GM20431 (cell line): ENCODE measurements around the gene KRTAP5-1.

Experiments used
- in situ Hi-C: fragments of 300-500 bp; cut with MseI, MboI; formaldehyde crosslinking; loops from one replicate; pipeline ENCODE4 v1.15.0; 2020; ENCODE audit warnings: low sequenced_read_pairs; ENCODE audit not compliant: unreplicated experiment

Gene KRTAP5-1

DNA sequence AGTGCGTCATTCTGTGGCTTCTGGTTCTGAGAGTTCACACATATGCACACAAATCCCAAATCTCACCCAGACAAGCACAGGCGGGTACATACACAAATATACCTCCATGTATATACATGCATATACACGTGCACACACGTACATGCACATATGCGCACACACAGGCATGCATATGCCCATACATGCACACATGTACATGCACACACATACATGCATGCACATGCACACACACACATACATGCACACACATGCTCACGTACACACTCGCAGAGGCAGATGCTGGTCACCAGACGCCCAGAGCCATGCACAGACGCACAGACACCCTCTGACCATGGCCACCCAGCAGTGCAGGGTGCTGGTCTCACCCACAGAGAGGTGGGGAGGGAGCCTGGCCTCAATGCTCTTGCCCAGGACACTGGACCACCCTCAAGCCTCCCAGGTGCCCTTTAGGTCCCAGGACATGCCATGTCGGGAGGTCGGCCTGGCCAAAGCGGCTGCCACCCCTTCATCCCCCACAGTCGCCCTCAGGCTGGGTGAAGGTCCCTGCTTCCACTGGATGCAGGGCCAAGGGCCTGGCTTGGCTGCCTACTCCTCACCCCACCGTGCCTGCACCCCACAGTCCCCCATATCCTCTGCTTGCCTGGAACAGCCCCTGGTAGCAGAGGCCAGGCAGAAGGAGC is 22.5 kb downstream of the KRTAP5-1 start:
- in situ Hi-C loops = no loop called here

DNA sequence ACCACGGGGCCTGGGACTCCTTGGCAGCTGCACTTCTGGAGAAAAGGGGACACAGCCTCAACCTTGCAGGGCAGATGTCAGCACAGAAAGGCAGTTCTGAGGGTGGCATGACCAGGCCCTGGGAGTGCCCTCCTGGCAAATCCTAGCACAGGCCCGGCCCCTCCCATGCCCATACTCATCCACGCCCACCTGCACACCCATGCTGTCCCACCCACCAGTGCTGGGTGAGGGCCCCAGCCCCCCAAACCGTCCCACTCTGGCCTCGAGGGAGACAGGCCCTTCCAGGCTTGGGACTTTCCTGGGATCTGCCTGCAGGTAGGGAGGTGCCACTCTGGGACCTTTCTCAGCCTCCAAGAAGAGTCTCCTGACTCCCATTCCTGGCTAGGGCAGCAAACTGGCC is 23.1 kb downstream of the KRTAP5-1 start:
- in situ Hi-C loops = no loop called here

DNA sequence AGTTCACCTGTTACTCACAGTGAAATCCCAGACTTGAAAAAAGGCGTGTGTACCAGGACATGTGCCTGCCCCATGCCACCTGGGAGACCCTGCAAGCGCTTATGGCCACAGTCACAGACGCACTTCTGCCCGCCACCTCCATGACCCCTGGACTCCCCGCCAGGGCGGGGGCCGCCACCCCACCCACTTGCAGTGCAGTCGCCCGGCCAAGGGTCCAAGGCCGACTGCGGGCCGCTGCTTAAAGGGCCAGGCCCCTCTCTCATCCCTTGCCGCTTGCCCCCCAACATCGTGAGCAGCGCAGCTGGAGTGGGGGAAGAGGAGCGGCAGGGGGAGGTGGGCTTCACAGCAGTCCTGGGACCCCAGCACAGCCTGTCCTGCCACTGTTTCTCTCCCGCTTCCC is 23.8 kb downstream of the KRTAP5-1 start:
- in situ Hi-C loops = no loop called here

DNA sequence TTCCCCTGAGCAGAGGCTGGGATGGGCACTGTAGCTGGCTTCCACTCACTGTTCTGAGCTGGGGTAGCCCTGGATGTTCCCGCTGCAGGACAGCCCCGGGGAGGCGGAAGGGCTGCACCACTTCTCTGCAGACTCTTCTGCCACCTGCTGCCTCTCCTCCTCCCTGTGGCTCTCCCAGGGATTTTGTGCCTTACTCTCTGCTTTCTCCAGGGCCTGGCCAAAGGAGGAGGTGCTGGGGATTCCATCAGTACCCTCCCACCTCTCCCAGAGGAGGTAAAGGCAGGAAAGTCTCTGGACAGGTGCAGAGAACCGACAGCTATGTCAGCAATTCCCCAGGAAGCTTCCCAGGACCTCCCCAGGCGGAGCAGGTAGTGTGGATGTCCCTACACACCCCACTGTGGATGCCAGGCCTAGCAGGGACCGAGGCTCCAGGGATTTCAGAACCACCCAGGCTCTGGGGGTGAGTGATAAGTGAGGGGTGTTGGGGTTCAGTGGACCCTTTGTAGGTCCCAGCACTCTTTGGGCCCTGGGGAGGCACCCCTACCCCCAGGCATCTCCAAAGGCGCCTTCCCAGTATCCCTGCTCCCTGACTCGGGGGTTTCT is 24.3 kb downstream of the KRTAP5-1 start:
- in situ Hi-C loops = no loop called here

DNA sequence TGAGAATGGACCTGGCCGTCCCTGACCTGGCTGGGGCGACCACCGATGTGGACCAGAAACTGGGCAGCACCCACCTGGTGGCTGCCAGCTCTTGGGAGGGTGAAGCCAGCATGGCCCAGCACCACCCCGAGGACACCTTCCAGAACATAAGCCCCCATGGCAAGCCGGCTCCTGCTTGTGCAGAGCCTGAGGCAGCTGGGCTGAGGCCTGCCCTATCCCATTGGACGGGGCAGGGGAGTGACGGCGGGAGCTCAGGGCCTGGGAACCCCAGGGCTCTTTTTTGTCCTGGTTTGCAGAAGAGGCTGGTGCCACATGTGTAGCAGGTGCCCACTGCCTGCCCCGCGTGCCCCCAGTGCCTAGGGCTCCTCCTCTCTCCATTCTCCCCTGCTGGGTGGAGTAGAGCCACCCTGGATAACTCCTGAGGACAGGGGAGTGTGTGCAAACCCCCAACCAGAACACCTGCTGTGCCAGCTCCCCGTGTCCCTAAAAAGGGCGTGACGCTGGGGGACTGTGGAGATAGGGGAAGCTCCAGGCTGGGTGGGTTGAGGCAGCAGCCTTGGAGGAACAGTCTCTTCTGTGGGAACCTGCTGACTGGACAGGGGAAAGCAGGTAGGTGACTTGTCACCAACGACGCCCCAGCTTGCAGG is 25.0 kb downstream of the KRTAP5-1 start:
- in situ Hi-C loops = no loop called here

DNA sequence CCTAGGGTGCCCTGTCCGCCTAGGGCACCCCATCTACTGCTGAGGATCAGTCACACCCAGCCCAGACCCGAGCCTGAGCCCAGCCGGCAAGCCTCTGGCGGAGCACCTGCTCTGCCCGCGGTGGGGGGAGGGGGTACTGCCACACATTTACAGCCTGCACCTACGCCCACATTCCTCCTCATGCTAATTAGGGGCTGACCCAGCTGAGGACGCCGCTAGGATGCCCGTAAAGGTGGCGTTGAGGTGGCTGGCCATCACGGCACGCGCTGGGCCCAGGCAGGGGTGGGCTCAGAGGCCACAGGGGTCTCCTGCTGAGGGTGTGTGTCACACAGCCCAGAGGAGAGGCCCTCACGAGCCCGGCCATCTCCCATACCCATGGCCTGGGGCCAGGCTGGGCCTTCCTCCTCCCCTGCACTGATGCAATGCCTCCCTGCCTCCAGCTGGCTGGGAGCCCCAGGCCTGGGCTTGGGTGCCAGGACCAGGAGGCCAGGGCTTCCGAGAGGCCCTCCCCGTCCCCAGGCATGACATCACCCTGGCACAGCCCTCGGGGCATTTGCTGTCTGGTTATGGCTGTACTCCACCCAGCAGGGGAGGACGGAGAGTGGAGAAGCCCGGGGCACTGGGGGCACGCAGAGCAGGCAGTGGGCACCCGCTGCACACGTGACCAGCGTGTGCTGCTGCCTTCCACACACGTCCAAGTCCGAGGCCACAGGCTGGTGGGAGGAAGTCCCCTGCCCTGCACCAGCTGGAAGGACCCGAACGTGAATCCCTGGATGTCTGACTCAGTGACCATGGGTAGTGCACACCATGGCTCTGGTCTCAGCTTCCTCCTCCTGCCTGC is 25.8 kb downstream of the KRTAP5-1 start:
- in situ Hi-C loops = no loop called here

DNA sequence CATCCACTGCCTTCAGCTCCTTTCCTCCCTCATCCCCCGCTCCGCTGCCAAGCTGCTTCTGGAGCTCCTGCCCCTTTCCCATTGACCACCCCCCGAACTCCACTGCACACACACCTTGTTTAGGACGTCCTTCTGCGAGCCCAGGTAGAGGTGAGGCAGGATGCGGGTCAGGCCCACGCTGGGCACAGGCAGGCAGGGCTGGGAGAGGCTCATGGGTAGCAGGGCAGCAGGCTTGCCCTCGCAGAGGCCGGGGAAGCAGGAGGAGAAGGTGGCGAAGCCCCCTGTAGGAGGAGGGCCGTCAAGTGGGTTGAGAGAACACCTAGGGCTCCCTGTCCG is 26.3 kb downstream of the KRTAP5-1 start:
- in situ Hi-C loops = no loop called here

DNA sequence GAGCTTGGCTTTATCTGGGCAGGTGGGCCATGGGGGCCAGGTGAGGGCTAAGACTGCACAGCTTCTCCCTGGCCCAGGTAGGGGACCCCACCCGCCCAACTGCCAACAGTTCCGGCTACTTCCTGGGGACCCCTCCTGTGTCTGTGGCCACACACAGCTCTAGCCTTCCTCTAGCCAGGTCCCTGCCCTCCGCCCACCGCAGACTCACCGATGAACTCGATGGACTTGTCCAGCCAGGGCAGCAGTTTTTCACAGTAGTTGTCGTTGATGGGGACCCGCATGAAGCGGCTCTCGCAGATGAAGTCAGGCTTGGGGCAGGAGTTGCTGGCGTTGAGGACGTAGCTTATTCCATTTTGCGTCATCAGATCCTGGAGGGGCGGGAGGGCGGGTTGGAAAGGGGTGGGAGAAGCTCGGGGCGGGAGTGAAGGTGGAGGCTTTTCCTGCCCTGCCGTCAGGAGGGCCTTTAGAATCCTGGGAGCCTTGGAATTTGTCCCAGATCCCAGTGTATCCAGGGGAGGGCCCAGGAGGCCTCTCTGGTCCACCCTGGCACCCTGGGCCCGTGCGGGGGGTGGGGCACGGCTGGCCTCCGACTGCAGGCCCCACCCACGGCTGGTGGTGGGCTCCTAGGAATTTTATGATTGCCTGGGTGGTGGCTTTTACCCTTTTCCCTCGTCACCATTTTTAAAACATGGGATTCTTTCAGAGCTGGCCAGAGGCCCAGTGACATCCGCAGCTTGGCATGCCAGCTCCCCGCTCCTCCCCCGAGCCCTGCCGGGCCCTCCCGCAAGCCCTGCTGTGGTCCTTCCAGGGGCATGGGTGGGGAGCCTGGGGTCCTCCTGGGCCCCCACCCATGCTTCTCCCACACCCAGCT is 26.9 kb downstream of the KRTAP5-1 start:
- in situ Hi-C loops = no loop called here

DNA sequence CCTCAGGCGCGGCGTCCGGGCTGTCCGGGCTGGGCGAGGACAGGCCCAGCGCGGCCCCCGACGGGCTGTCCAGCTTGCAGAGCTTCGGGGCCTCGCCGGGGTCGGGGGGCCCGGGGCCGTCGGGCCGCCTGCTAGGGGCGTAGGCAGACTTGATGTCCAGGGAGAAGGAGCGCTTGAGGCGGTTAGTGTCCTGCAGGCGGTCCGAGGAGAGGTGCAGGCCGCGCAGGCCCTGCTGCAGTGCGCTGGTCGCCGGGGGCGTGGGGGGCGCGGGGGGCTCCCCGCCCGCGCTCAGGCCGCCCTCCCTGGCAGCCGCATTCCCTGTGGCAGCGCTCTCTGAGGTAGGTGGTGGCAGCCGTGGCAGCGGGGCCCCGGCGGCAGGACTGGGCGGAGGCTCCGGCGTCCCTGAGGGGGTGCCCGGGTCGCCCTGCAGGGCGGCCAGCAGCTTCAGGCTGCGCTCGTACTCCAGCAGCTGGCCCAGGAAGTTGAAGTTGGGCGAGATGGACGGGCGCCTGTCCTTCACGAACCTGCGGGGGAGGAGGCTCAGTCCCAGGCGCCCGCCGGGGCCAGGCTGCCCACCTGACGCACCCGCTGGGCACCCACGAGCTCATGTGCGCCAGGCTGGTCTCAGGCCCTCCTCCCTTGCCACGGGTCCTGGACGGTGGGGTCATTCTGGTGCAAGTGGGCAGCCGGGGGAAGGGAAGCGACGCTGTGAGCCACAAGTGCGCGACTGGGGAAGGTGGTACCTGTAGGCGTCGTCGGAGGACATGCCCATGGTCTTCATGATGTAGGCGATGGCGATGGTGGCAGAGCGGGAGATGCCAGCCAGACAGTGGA is 27.8 kb downstream of the KRTAP5-1 start:
- in situ Hi-C loops = no loop called here

DNA sequence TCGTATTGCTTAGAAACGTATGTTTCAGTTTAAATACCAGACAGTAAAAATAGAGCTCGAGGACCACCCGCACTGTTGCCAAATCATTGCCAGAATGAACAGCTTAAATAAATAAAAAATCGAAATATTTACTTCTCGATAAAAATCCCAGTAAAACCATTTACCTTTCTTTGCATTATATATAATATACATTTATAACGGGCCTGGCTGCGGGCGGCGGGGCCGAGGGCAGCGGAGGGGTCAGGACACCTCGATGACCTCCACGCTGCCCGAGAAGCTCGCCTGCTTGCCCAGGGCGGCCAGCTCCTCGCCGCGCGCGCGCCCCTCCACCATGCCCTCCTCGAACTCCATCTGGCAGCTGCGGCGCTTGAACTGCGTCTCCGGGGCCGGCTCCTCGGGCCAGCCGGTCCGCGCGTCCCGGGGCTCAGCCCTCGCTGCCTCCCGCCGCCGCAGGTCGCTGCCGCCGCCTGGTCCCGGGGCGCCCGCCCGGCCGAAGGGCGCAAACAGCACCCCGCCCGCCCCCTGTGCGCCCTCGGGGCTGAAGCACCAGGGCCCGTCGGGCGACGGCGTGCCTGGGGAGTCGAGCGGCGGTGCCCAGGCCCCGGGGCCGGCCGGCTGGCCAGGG is 28.7 kb downstream of the KRTAP5-1 start:
- in situ Hi-C loops = no loop called here

DNA sequence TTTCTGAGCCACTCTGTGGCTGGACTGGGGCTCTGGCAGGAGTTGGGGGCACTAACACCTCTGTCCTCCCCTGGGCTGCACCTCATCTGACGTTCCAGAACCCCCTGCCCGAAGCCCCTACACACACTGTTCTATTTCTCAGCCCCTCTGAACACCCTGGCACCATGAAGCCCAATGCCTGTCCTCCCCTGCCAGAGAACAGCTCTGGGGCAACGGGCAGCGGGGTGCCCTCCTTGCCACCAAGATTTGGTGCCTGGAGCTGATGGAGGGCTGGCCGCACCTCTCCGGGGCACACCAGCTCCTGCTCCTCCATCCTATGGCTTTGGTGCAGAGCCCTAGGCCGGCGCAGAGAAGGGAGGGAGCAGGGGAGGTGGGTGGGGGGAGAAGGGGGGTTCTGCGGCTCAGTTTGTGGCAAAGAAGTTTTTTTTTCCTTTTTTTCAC is 29.4 kb downstream of the KRTAP5-1 start:
- in situ Hi-C loops = no loop called here

DNA sequence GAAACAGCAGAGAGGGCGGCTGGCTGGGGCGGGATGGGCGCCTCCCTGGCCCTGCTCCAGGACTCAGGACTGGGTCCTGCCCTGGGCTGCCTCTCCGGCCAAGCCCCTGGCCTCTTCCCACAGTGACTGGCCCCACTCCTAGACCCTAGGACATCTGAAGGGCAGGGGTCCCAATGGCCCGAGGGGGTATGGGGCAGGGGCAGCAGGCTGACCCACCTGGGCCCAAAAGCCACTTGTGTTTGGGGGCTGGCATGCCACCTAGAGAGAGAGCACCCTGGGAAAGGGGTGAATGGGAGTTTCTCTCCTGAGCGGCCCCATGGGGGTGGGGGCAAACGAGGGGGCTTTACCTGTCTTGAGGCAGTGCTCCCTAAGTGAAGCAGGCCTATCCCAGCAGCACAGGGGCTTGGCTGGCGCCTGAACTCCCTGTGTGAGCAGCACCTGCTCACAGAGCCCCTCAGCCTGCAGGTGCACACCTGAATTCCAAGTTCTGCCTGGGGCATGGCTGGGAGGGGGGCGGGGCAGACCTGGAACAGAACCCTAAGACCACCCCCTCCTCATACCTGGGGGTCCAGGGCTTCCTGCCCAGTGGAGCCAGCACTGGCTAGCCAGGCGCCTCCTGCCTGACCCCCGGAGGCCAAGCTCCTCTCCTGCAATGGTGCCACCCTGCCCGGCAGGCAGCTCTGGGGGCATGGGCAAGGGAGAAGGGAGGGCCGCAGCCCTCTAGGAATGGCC is 29.9 kb downstream of the KRTAP5-1 start:
- in situ Hi-C loops = no loop called here

DNA sequence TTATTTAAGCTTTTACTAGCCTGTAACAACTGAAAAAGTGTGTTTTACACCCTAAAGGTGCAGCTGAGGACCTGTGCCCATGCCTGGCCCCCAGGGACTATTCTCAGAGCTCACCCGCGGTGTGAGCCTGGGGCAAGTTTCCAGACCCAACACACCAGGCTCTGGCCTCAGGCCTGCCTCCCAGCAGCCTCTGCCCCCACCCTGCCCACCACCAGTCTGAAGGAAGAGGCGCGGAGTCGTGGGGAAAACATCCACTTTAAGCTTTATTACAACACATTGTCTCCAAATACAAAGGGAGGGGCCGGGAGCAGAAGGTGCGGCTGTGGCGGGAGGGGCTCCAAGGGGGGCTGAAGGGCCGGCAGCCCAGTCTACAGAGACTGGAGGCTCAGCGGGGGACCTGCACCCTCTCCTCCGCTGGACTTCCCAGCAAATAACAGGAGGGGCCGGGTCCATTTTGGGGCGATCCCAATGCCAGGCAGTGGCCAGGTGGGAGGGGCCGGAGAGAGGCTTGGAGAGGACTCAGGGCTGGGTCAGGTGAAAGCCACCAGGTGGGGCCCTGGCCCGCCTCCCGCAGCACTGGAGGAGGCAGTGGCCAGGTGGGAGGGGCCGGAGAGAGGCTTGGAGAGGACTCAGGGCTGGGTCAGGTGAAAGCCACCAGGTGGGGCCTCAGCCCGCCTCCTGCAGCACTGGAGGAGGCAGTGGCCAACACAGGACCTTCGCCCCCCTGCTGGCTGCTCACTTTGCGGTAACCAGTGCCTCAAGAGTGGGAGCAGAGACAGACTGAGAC is 31.1 kb downstream of the KRTAP5-1 start:
- in situ Hi-C loops = no loop called here

DNA sequence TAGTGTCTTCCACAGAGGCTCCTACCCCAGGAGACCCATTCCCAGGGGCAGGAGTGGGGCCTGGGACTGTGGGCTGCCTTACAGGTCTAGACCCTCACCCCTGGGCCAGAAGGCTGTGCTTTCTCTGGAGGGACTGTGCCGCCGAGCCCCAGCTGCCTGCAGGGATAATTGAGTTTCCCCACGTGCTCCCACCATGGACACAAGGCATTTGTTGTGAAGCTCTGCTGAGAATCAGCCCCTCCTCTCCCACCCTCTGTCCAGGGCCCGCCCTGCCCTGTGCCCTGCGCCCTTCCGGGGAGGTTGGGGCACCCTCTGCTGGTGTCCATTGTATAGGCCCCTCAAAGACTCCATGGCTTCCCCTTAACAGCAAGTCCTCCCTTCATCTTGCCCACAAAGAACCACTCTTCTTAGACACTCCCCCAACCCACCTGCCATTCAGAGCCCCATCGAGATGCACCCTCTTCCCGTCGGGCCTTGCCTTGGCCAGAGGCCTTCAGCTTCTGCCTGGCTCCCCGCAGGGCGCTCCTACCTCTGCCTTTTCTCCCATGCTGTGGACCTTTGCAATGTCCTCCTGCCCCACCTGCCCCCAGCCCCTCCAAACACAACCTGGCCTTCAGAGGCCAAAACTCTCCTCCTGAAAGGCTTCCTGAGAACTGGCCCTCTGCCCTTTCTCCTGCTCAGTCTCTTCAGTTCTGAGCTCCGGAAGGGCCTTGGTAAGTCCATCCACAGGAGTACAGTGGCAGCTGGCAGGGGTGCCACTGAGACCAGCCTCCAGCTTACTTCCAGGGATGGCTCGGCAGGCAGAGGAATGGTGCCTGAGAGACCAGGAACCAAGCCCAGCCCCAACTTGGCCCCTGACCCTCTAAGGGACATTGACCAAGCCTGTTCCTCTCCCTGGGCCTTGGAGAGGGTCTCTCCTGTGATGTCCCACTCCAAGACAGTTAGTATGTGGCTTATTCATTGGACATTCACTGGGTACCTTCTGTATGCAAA is 35.4 kb downstream of the KRTAP5-1 start:
- in situ Hi-C loops = no loop called here

DNA sequence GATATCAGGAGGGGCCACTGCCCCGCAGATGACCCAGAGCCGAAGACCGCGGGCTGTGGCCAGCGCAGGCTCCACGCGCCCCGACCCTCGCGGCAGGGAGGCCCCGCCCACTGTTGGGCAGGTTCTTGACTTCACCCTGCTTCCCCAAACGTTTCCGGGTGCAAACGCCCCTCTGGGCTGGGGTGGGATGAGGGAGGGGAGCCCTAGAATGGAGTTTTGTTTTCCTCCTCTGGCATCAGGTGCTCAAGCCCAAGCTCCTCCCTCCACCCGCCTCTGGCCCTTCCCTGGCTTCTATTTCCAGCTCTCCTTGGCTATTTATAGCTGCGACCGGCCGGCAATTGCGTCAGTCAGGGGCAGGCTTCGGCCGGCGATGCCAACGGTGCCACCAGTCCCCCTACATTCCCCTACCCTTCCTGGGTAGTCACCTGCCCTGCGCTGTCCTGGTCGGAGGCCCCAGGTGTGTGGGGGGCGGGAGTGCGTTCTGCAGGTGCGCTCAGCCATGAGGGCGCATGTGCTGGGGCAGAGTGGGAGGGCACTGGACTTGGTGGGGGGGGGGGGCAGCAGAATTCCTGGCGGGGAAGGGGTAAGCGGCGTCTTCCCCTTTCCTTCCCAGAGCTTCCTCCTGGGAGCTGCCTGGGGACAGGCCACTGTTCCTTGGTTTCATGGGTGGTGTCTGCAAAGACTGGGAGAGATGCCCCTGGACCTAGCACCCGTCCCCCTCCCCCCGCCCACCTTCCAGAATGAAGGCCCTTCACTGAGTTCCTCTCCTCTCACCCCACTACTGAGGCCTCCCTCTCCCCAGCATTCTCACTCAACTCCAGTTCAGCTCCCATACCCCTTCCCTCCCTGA is 36.6 kb downstream of the KRTAP5-1 start:
- in situ Hi-C loops = no loop called here
